ENCODE data around the gene MRPS15. TPM values are rescaled to one million over a fixed set of nuclear protein-coding genes. Genes with fewer than 3 reads are reported as not detected.

Gene MRPS15
- total RNA-seq, 1 donor from 2014 or later, result 70.9 TPM

DNA sequence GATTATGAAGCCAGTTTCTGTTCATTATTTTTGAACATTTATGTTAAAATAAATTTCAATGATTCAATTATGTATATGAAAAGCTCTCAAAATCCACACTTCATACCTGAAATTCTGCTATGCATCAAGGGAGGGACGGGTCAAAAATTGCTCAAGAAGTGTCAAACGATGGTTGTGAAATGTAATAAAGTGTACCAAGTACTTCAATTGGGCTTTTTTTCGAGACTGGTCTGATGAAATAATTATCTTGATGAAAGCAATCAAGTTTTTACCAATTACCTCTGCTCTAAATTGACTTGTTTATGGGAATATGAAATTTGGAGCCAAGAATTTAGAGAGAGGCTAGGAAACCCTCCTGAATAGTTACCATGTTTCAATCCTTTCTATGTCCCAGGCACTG is 21.8 kb downstream of the MRPS15 start:
- TF ChIP-seq, protein P1, sequence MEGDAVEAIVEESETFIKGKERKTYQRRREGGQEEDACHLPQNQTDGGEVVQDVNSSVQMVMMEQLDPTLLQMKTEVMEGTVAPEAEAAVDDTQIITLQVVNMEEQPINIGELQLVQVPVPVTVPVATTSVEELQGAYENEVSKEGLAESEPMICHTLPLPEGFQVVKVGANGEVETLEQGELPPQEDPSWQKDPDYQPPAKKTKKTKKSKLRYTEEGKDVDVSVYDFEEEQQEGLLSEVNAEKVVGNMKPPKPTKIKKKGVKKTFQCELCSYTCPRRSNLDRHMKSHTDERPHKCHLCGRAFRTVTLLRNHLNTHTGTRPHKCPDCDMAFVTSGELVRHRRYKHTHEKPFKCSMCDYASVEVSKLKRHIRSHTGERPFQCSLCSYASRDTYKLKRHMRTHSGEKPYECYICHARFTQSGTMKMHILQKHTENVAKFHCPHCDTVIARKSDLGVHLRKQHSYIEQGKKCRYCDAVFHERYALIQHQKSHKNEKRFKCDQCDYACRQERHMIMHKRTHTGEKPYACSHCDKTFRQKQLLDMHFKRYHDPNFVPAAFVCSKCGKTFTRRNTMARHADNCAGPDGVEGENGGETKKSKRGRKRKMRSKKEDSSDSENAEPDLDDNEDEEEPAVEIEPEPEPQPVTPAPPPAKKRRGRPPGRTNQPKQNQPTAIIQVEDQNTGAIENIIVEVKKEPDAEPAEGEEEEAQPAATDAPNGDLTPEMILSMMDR (IDR thresholded peaks at IDR 0.05; ENCODE audit: insufficient read depth, low read depth, low read length), result no peak
- no peak for TF ChIP-seq EZH2 (IDR thresholded peaks at IDR 0.05; ENCODE audit: insufficient read depth, low read length)
- Histone ChIP-seq H3K9me3 (ENCODE audit: insufficient read depth, low read depth, low read length) (no peaks in the 10 kb centered on the region), H3K4me1 (ENCODE audit: insufficient read depth, low read length) (no peaks in the 10 kb centered on the region), H3K79me2 (ENCODE audit: insufficient read depth, low read length) (no peaks in the 10 kb centered on the region), H2AFZ (ENCODE audit: low read depth, low read length) (no peak overlapping the region), H3K27me3 (ENCODE audit: insufficient read depth, low read length) (no peaks in the 10 kb centered on the region), H3K4me3 (ENCODE audit: insufficient read depth, low read depth, low read length) (no peak overlapping the region), H3K27ac (ENCODE audit: low read depth, low read length) (no peak overlapping the region), H3K36me3 (ENCODE audit: insufficient read depth, low read length) (no peaks in the 10 kb centered on the region), H4K20me1 (ENCODE audit: insufficient read depth, low read length) (no peaks in the 10 kb centered on the region), H3K9ac (ENCODE audit: low read length) (no peak overlapping the region), H3K4me2 (ENCODE audit: low read length) (no peak overlapping the region)
- Mint-ChIP-seq H3K4me3 (ENCODE audit: unreplicated experiment) (no peak overlapping the region), H3K36me3 (ENCODE audit: low read depth, unreplicated experiment) (no peaks in the 10 kb centered on the region), H3K27me3 (ENCODE audit: low read depth, unreplicated experiment) (no peaks in the 10 kb centered on the region), H3K9me3 (ENCODE audit: unreplicated experiment) (no peaks in the 10 kb centered on the region), H3K4me1 (ENCODE audit: low read depth, unreplicated experiment) (peaks cover 3% of the 10 kb centered on the region), H3K27ac (ENCODE audit: unreplicated experiment) (no peak overlapping the region)
- DNase-seq (ENCODE audit: low read depth), result no peak
- no peak for FAIRE-seq

DNA sequence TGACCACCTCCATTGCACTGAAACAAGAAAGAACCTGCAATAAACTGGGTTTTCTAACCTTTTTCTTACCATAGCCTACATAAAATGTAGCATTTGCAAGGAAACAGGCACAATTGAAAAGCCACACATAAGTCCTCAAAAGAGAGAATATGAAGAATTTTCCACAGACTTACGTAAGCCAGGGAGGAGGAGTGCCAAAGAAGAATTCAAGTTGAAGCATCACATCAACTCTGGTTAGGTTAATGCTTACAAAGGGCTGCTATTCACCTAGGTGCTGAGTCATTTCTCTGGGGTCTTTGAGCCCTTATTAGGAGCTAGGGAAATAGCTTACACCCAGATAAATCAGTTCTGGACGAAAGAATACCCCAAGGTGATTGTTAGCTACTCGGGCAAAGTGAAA is 23.5 kb downstream of the MRPS15 start:
- no peaks in the 10 kb centered on the region for H3K27me3 Mint-ChIP-seq (ENCODE audit: low read depth, unreplicated experiment)
- FAIRE-seq, result no peak

DNA sequence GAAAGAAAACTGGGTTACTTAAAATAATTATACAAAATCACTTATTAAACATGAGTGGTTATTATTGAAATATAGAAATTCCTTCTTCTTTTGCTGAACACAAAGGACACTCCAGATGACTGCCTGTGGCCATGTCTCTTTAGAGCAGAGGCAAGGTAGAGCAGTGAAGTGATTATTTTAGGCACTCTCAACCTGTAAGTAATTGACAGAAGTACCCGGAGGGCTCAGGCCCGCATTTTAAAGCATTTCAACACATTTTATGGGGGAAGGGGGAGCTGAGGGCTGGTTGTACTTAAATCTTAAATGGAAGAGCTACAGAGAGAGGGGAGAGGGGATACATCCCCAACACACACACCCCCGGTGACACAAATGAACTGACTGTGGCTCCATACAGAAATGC is 24.1 kb downstream of the MRPS15 start:
- no peaks in the 10 kb centered on the region for H3K27me3 Mint-ChIP-seq (ENCODE audit: low read depth, unreplicated experiment)
- no peak overlapping the region for H3K4me3 Mint-ChIP-seq (ENCODE audit: unreplicated experiment)
- no peak for TF ChIP-seq EZH2 (IDR thresholded peaks at IDR 0.05; ENCODE audit: insufficient read depth, low read length)
- TF ChIP-seq, protein P1 (IDR thresholded peaks at IDR 0.05; ENCODE audit: insufficient read depth, low read depth, low read length), result no peak
- peaks cover 4% of the 10 kb centered on the region for H3K4me1 ChIP-seq (ENCODE audit: insufficient read depth, low read length)
- H2AFZ ChIP-seq (ENCODE audit: low read depth, low read length), result no peak overlapping the region
- no peak for FAIRE-seq
- H3K36me3 ChIP-seq (ENCODE audit: insufficient read depth, low read length), result no peaks in the 10 kb centered on the region
- H3K27ac Mint-ChIP-seq (ENCODE audit: unreplicated experiment), result no peak overlapping the region
- H3K36me3 Mint-ChIP-seq (ENCODE audit: low read depth, unreplicated experiment), result peaks cover 3% of the 10 kb centered on the region
- H3K4me1 Mint-ChIP-seq (ENCODE audit: low read depth, unreplicated experiment), result peaks cover 8% of the 10 kb centered on the region
- no peaks in the 10 kb centered on the region for H3K79me2 ChIP-seq (ENCODE audit: insufficient read depth, low read length)
- no peak overlapping the region for H3K4me2 ChIP-seq (ENCODE audit: low read length)
- DNase-seq (ENCODE audit: low read depth), result no peak
- no peak overlapping the region for H3K27ac ChIP-seq (ENCODE audit: low read depth, low read length)
- H3K9me3 ChIP-seq (ENCODE audit: insufficient read depth, low read depth, low read length), result no peaks in the 10 kb centered on the region
- H3K9me3 Mint-ChIP-seq (ENCODE audit: unreplicated experiment), result no peaks in the 10 kb centered on the region
- no peak overlapping the region for H3K4me3 ChIP-seq (ENCODE audit: insufficient read depth, low read depth, low read length)
- H3K9ac ChIP-seq (ENCODE audit: low read length), result no peak overlapping the region
- no peaks in the 10 kb centered on the region for H3K27me3 ChIP-seq (ENCODE audit: insufficient read depth, low read length)
- H4K20me1 ChIP-seq (ENCODE audit: insufficient read depth, low read length), result no peaks in the 10 kb centered on the region

More for the DNA sequence above, 23.5 kb downstream of the MRPS15 start:
- DNase-seq (ENCODE audit: low read depth), result no peak
- Histone ChIP-seq H3K27ac (ENCODE audit: low read depth, low read length) (no peak overlapping the region), H3K4me2 (ENCODE audit: low read length) (no peak overlapping the region), H3K4me1 (ENCODE audit: insufficient read depth, low read length) (peaks cover 4% of the 10 kb centered on the region), H3K9me3 (ENCODE audit: insufficient read depth, low read depth, low read length) (no peaks in the 10 kb centered on the region), H3K36me3 (ENCODE audit: insufficient read depth, low read length) (no peaks in the 10 kb centered on the region), H3K79me2 (ENCODE audit: insufficient read depth, low read length) (no peaks in the 10 kb centered on the region), H3K27me3 (ENCODE audit: insufficient read depth, low read length) (no peaks in the 10 kb centered on the region), H3K4me3 (ENCODE audit: insufficient read depth, low read depth, low read length) (no peak overlapping the region), H4K20me1 (ENCODE audit: insufficient read depth, low read length) (no peaks in the 10 kb centered on the region), H2AFZ (ENCODE audit: low read depth, low read length) (no peak overlapping the region), H3K9ac (ENCODE audit: low read length) (no peak overlapping the region)
- Mint-ChIP-seq H3K4me3 (ENCODE audit: unreplicated experiment) (no peak overlapping the region), H3K9me3 (ENCODE audit: unreplicated experiment) (no peaks in the 10 kb centered on the region), H3K36me3 (ENCODE audit: low read depth, unreplicated experiment) (peaks cover 3% of the 10 kb centered on the region), H3K4me1 (ENCODE audit: low read depth, unreplicated experiment) (peaks cover 8% of the 10 kb centered on the region), H3K27ac (ENCODE audit: unreplicated experiment) (no peak overlapping the region)
- no peak for TF ChIP-seq EZH2 (IDR thresholded peaks at IDR 0.05; ENCODE audit: insufficient read depth, low read length)
- TF ChIP-seq, protein P1 (IDR thresholded peaks at IDR 0.05; ENCODE audit: insufficient read depth, low read depth, low read length), result no peak
